Fibroblast of gingiva (primary cell): ENCODE measurements around the gene HIPK2.

ENCODE experiments used
- DNase-seq: peaks from one replicate; pipeline ENCODE4 v3.0.0-alpha.2; 2011; ENCODE audit warnings: low read depth

Gene HIPK2

GRCh38 chr7:139695051-139695450 is 82.7 kb downstream of the HIPK2 start:
- DNase-seq: no peak

GRCh38 chr7:139694389-139694676 is 83.5 kb downstream of the HIPK2 start:
- DNase-seq: no peak

- no peak for DNase-seq
Observed at GRCh38 chr7:139693651-139694388, 84.0 kb downstream of the HIPK2 start.

GRCh38 chr7:139692723-139693122 is 85.1 kb downstream of the HIPK2 start:
- DNase-seq: no peak

GRCh38 chr7:139691253-139691781 is 86.5 kb downstream of the HIPK2 start:
- peak; percentile 73 for DNase-seq

GRCh38 chr7:139687980-139688632 is 89.7 kb downstream of the HIPK2 start:
- no peak for DNase-seq

GRCh38 chr7:139687211-139687954 is 90.4 kb downstream of the HIPK2 start:
- DNase-seq: no peak

GRCh38 chr7:139683137-139683921 is 94.5 kb downstream of the HIPK2 start:
- no peak for DNase-seq

GRCh38 chr7:139682136-139683013 is 95.4 kb downstream of the HIPK2 start:
- DNase-seq: peak; percentile 76

- DNase-seq: no peak
Observed at GRCh38 chr7:139681812-139682135, 96.0 kb downstream of the HIPK2 start.

- no peak for DNase-seq
Observed at GRCh38 chr7:139681463-139681755, 96.4 kb downstream of the HIPK2 start.

- peak; percentile 88 for DNase-seq
Observed at GRCh38 chr7:139680676-139681462, 96.9 kb downstream of the HIPK2 start.

- DNase-seq: peak; percentile 62
Observed at GRCh38 chr7:139679731-139680594, 97.8 kb downstream of the HIPK2 start.

- DNase-seq: no peak
Observed at GRCh38 chr7:139676390-139676789, 101.4 kb downstream of the HIPK2 start.

GRCh38 chr7:139675127-139676125 is 102.4 kb downstream of the HIPK2 start:
- DNase-seq: peak; percentile 38

- no peak for DNase-seq
Observed at GRCh38 chr7:139674752-139675126, 103.1 kb downstream of the HIPK2 start.

- no peak for DNase-seq
Observed at GRCh38 chr7:139674341-139674740, 103.5 kb downstream of the HIPK2 start.

GRCh38 chr7:139673762-139674161 is 104.0 kb downstream of the HIPK2 start:
- no peak for DNase-seq
